Measurements from ENCODE around the gene EDNRB. TPM values are rescaled to one million over a fixed set of nuclear protein-coding genes. Genes with fewer than 3 reads are reported as not detected.

EDNRB gene
- total RNA-seq, 2 donors from 2014 or later, result 4.4 to 5.9 TPM

GRCh38 chr13:77913003-77913402, 5.6 kb downstream of the EDNRB start:
- 85 to 88% methylated on average over 3 of the region's 3 CpGs for WGBS, 2 experiments (ENCODE audit: insufficient coverage in 1 of 2, insufficient read length in 1 of 2)
- Mint-ChIP-seq H3K36me3 (ENCODE audit: low read depth) (peaks cover 2% of the 10 kb centered on the region), H3K4me1 (peaks cover 3% of the 10 kb centered on the region), H3K27ac (no peak overlapping the region), H3K4me3 (no peak overlapping the region), H3K27me3 (ENCODE audit: insufficient read depth) (peaks cover 13% of the 10 kb centered on the region), H3K9me3 (no peaks in the 10 kb centered on the region)
- Histone ChIP-seq H3K9me3 (ENCODE audit: control insufficient read depth, low read length) (no peaks in the 10 kb centered on the region), H3K9ac (ENCODE audit: extremely low read depth, low read length, poor library complexity, severe bottlenecking) (no peak overlapping the region), H3K27ac (ENCODE audit: low read depth, low read length) (no peak overlapping the region), H3K36me3 (ENCODE audit: control insufficient read depth, insufficient read depth, low read length) (no peaks in the 10 kb centered on the region), H3K27me3 (ENCODE audit: control insufficient read depth, insufficient read depth, low read length, poor library complexity, severe bottlenecking) (peaks cover 20% of the 10 kb centered on the region), H3K4me3 (ENCODE audit: low read length) (no peak overlapping the region), H3K4me1 (ENCODE audit: control insufficient read depth, insufficient read depth, low read length) (no peaks in the 10 kb centered on the region)
- no peak for DNase-seq
- no peak for TF ChIP-seq CTCF (conservative IDR thresholded peaks at IDR 0.05)

GRCh38 chr13:77911751-77912150, 6.9 kb downstream of the EDNRB start:
- Histone ChIP-seq H3K9ac (ENCODE audit: extremely low read depth, low read length, poor library complexity, severe bottlenecking) (no peak overlapping the region), H3K27me3 (ENCODE audit: control insufficient read depth, insufficient read depth, low read length, poor library complexity, severe bottlenecking) (peaks cover 8% of the 10 kb centered on the region), H3K27ac (ENCODE audit: low read depth, low read length) (no peak overlapping the region), H3K4me1 (ENCODE audit: control insufficient read depth, insufficient read depth, low read length) (peaks cover 2% of the 10 kb centered on the region), H3K4me3 (ENCODE audit: low read length) (no peak overlapping the region), H3K36me3 (ENCODE audit: control insufficient read depth, insufficient read depth, low read length) (no peaks in the 10 kb centered on the region), H3K9me3 (ENCODE audit: control insufficient read depth, low read length) (no peaks in the 10 kb centered on the region)
- DNase-seq, result no peak
- Mint-ChIP-seq H3K27ac (no peak overlapping the region), H3K4me1 (peaks cover 6% of the 10 kb centered on the region), H3K36me3 (ENCODE audit: low read depth) (no peaks in the 10 kb centered on the region), H3K9me3 (no peaks in the 10 kb centered on the region), H3K4me3 (no peak overlapping the region), H3K27me3 (ENCODE audit: insufficient read depth) (peaks cover 2% of the 10 kb centered on the region)
- WGBS, 2 experiments (ENCODE audit: insufficient coverage in 1 of 2, insufficient read length in 1 of 2), result 100% methylated on average over 1 of the region's 1 CpG
- TF ChIP-seq CTCF (conservative IDR thresholded peaks at IDR 0.05), result no peak

- Mint-ChIP-seq H3K4me1 (peaks cover 10% of the 10 kb centered on the region), H3K27me3 (ENCODE audit: insufficient read depth) (no peaks in the 10 kb centered on the region), H3K36me3 (ENCODE audit: low read depth) (no peaks in the 10 kb centered on the region), H3K4me3 (no peak overlapping the region), H3K9me3 (peaks cover 5% of the 10 kb centered on the region), H3K27ac (no peak overlapping the region)
- H3K27me3 ChIP-seq (ENCODE audit: control insufficient read depth, insufficient read depth, low read length, poor library complexity, severe bottlenecking), result no peaks in the 10 kb centered on the region
- H3K36me3 ChIP-seq (ENCODE audit: control insufficient read depth, insufficient read depth, low read length), result no peaks in the 10 kb centered on the region
- no peak overlapping the region for H3K9ac ChIP-seq (ENCODE audit: extremely low read depth, low read length, poor library complexity, severe bottlenecking)
- peaks cover 2% of the 10 kb centered on the region for H3K9me3 ChIP-seq (ENCODE audit: control insufficient read depth, low read length)
- H3K4me1 ChIP-seq (ENCODE audit: control insufficient read depth, insufficient read depth, low read length), result peaks cover 2% of the 10 kb centered on the region
- H3K4me3 ChIP-seq (ENCODE audit: low read length), result no peak overlapping the region
- no peak for DNase-seq
- H3K27ac ChIP-seq (ENCODE audit: low read depth, low read length), result no peak overlapping the region
- WGBS, 2 experiments (ENCODE audit: insufficient coverage in 1 of 2, insufficient read length in 1 of 2), result 84 to 88% methylated on average over 1 to 3 of the region's 3 CpGs
- TF ChIP-seq CTCF (conservative IDR thresholded peaks at IDR 0.05), result no peak
These were observed 8.8 kb downstream of the EDNRB start for GRCh38 chr13:77909827-77910226.
